Colonic mucosa (tissue), 4 donors: ENCODE results near the gene SMIM36. TPM values are rescaled to one million over a fixed set of nuclear protein-coding genes. Genes with fewer than 3 reads are reported as not detected.

Experiments
- DNase-seq: peaks from one replicate; pipeline ENCODE4 v3.0.0-alpha.2; 2020
- H3K27ac ChIP-seq: fragments of 200-600 bp; one replicate; pipeline ENCODE4 v1.8.0; 2021
- H3K27me3 ChIP-seq: fragments of 200-600 bp; one replicate; pipeline ENCODE4 v1.8.0; 2021
- H3K36me3 ChIP-seq: fragments of 200-600 bp; one replicate; pipeline ENCODE4 v1.8.0; 2021
- H3K4me1 ChIP-seq: fragments of 200-600 bp; one replicate; pipeline ENCODE4 v1.8.0; 2021; ENCODE audit warnings: mild to moderate bottlenecking
- H3K4me3 ChIP-seq: fragments of 200-600 bp; one replicate; pipeline ENCODE4 v1.8.0; 2021
- H3K9ac ChIP-seq, 2 donors: one replicate each; pipeline ENCODE4 v1.7.0; 2013; ENCODE audit warnings: control low read depth in 2 of 2, low read depth in 2 of 2, low read length in 2 of 2
- H3K9me3 ChIP-seq: fragments of 200-600 bp; one replicate; pipeline ENCODE4 v1.8.0; 2021
- CTCF ChIP-seq: fragments of 200-600 bp; IDR thresholded peaks from one replicate; pipeline ENCODE4 v1.8.0; 2022; ENCODE audit warnings: antibody characterized with exemption, mild to moderate bottlenecking
- intact Hi-C: fragments of 100-400 bp; cut with DNase I; formaldehyde crosslinking; loops from one replicate; pipeline ENCODE4 v1.14.1; 2022
- total RNA-seq, 2 donors: library from RNA; stranded (reverse); fragmentation: NEBNext Ultra II Directional in 1 of 2; extraction: Animal tissue kit (Norgen Biotek cat#: 25700) in 1 of 2; gene quantifications; one replicate each; pipeline ENCODE4 v1.2.1, GENCODE V29; 2021
- donor health status: healthy.
- donor health status: DM: no; HTN: no; CAD: no.
- donor health status: DM: no; HTN: no; CAD: no.

Gene SMIM36
- total RNA-seq, 2 donors from 2014 or later: not detected

GRCh38 chr17:55545806-55546205 is 34.6 kb upstream of the SMIM36 start:
- Histone ChIP-seq H3K27me3 (no peaks in the 10 kb centered on the region), H3K27ac (no peak overlapping the region), H3K9me3 (no peaks in the 10 kb centered on the region), H3K36me3 (no peaks in the 10 kb centered on the region), H3K9ac (no peak overlapping the region), H3K4me3 (no peak overlapping the region), H3K4me1 (no peaks in the 10 kb centered on the region)
- DNase-seq: no peak
- intact Hi-C loops: no loop called here
- TF ChIP-seq CTCF: no peak

- intact Hi-C loops: no loop called here
- no peak overlapping the region for H3K27ac ChIP-seq
- no peak for TF ChIP-seq CTCF
- H3K27me3 ChIP-seq: no peaks in the 10 kb centered on the region
- no peak overlapping the region for H3K9ac ChIP-seq
- DNase-seq: no peak
- H3K4me1 ChIP-seq: no peaks in the 10 kb centered on the region
- H3K4me3 ChIP-seq: no peak overlapping the region
- no peaks in the 10 kb centered on the region for H3K36me3 ChIP-seq
- no peaks in the 10 kb centered on the region for H3K9me3 ChIP-seq
Measured at GRCh38 chr17:55543709-55544108, 32.5 kb upstream of the SMIM36 start.

DNA sequence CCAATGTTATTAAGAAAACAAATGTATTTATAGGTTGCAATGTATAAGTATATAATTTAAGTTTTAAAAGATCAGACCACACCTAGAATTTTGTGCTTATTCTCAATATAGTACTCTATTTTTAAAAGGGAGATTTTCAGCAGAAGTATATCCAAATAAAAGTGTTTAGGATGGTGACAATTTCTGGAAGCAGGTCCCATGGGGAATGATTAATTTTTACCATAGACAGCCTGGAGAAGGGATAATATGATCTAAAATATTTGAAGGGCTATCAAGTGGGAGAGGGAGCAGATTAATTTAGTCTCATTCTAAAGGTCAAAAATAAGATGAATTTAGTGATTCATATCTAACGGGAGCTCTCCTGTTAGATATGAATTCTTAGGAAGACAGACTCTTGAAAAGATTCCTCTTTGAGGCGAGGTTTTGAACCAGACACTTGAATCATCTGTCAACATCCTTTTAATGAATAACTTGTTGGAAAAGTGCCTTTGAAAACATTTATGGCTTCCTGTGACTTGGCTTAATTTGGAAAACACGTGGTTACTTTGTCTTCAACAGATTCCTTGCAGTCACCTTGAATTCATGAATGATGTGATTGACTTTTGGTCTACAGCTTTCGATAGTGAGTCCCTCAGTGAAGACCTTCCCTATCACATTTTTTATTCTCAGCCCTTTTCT is 29.3 kb upstream of the SMIM36 start:
- Histone ChIP-seq H3K4me3 (no peak overlapping the region), H3K9me3 (no peaks in the 10 kb centered on the region), H3K27ac (no peak overlapping the region), H3K9ac (no peak overlapping the region), H3K4me1 (no peaks in the 10 kb centered on the region), H3K36me3 (no peaks in the 10 kb centered on the region), H3K27me3 (no peaks in the 10 kb centered on the region)
- no peak for TF ChIP-seq CTCF
- intact Hi-C loops: no loop called here
- no peak for DNase-seq

- Histone ChIP-seq H3K4me3 (no peak overlapping the region), H3K27me3 (no peaks in the 10 kb centered on the region), H3K9me3 (no peaks in the 10 kb centered on the region), H3K36me3 (no peaks in the 10 kb centered on the region), H3K4me1 (no peaks in the 10 kb centered on the region), H3K27ac (no peak overlapping the region), H3K9ac (no peak overlapping the region)
- no peak for TF ChIP-seq CTCF
- intact Hi-C loops: no loop called here
- DNase-seq: no peak
Measured at GRCh38 chr17:55536205-55536604, 25.0 kb upstream of the SMIM36 start.

DNA sequence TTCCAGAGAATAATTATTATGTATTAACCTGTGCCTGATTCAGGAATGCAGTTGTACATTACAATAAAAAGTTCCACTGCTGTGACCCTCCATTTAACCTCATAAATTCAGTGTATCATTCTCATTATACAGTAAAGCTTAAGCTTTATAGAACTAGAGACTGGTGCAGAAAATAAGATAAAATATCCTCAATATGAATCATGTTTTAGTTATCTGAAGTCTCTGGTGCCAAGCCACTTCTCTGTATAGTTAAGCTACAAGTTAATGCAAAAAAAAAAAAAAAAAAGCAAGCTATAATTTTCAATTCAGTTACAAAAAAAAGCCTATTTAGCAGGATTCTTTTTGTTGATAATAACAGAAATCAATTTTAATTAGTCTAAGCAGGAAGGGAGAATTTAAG is 22.4 kb upstream of the SMIM36 start:
- Histone ChIP-seq H3K36me3 (no peaks in the 10 kb centered on the region), H3K9me3 (no peaks in the 10 kb centered on the region), H3K4me1 (no peaks in the 10 kb centered on the region), H3K27ac (no peak overlapping the region), H3K27me3 (no peaks in the 10 kb centered on the region), H3K9ac (no peak overlapping the region), H3K4me3 (no peak overlapping the region)
- no peak for TF ChIP-seq CTCF
- DNase-seq: no peak
- intact Hi-C loops: no loop called here
